ENCODE results near the gene CCT7.
"Not testable (repeated sequence)": the region's sequence is repeated elsewhere in the genome, so short reads cannot be mapped to it uniquely, and the experiment has no call there.

CCT7 gene

DNA sequence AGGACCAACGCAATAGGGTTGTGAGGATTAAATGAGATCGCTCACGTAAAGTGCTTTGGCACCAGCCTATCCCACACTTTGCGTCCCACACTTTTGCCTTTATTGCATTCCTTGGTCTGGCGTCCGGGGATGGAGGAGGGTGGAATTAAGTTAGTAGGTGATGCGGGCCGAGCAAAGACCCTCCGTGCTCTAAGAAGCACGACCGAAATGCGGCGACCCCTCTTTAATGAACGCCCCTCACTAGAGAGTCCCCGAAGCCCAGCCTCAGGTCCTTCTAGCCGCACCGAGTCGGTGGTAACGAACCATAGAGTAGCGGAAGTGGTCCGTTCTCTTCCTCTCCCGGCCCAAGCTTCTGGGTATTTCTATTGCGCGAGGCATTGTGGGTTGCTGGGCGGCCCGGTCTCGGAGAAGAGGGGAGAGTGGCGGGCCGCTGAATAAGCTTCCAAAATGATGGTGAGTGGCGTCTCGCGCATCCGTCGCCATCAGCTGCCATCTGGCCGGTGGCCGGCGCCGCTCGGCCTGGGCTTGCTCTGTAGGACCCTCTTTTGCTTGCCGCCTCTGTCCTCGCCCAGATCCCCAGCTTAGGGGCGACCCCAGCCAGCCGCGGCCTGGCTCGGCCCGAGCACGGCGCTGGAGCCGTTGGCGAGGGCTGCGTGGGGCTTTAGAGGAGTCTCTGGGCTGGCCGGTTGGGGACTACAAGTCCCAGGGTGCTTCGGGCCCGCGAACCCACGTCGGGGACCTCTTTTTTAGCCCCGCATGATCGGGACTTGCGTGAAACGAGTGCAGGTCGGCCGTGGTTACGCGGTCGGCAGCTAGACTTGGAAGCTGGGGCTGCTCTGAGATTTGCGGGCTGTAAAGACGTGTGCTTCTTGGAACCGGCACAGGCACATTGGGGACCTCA lies at the start of gene CCT7:
Gene CCT7 (plus strand): TSS at position 377 of the 901 bp plus-strand sequence. CDS start 71 bp downstream, at position 448.
- peak within 1 kb of the TSS; percentile 88 for H3K27ac ChIP-seq (ENCODE audit: low read depth, low read length)
- H3K27me3 ChIP-seq (ENCODE audit: control insufficient read depth, insufficient read depth, low read length): no peaks in the 10 kb centered on the region
- H3K9me3 ChIP-seq (ENCODE audit: control insufficient read depth, insufficient read depth, low read length): no peaks in the 10 kb centered on the region
- H3K4me1 ChIP-seq (ENCODE audit: control insufficient read depth, insufficient read depth, low read length): peaks cover 28% of the 10 kb centered on the region
- H3K4me3 ChIP-seq (ENCODE audit: low read depth, low read length): peak within 1 kb of the TSS; percentile 94
- H3K9ac ChIP-seq (ENCODE audit: low read depth, low read length): peak within 1 kb of the TSS; percentile 93
- peaks cover 23% of the 10 kb centered on the region for H3K36me3 ChIP-seq (ENCODE audit: control insufficient read depth, insufficient read depth, low read length)

DNA sequence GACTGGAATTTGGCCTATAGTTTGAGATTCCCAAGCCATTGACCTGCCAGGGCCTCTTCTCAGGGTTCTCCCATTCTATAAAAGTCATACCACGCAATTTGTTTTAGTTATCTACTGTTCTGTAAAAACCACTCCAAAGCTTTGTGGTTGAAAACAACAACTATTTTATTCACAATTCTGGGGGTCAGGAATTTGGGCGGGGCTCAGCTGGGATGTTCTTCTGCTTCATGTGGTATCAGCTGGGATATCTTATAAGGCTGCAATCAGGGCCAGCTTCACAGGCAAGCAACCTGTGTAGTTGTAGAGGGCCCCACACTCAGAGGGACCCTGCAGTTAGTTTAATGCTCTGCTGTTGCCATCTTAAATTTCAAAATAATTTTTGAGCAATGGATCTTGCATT lies 48.1 kb upstream of the CCT7 start:
- Histone ChIP-seq H3K4me3 (ENCODE audit: low read depth, low read length) (no peak overlapping the region), H3K27ac (ENCODE audit: low read depth, low read length) (no peak overlapping the region), H3K36me3 (ENCODE audit: control insufficient read depth, insufficient read depth, low read length) (no peaks in the 10 kb centered on the region), H3K4me1 (ENCODE audit: control insufficient read depth, insufficient read depth, low read length) (no peaks in the 10 kb centered on the region), H3K9me3 (ENCODE audit: control insufficient read depth, insufficient read depth, low read length) (no peaks in the 10 kb centered on the region; the same call in 1 of the 2 replicates), H3K9ac (ENCODE audit: low read depth, low read length) (no peak overlapping the region), H3K27me3 (ENCODE audit: control insufficient read depth, insufficient read depth, low read length) (peaks cover 23% of the 10 kb centered on the region; the same call in 1 of the 2 replicates)

DNA sequence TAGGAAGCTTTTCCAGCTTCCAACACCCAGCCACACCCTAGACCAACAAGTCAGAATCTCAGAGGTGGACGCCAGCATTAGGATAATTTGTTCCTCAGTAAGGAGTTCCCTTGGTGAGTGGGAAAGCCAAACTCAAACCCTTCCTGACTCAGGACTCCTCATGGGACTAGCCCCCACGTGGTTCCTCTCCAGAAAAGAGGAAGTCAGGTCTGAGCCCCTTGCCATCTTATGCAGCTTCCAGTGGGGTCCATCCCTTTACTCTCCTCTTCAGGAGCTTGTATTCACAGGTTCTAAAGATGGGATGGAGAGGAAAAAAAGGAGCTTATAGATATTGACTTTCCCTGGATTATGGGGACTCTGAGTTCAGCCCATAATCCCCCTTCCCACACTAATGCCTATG lies 46.6 kb upstream of the CCT7 start:
- Histone ChIP-seq H3K9me3 (ENCODE audit: control insufficient read depth, insufficient read depth, low read length) (no peaks in the 10 kb centered on the region; the same call in 1 of the 2 replicates), H3K36me3 (ENCODE audit: control insufficient read depth, insufficient read depth, low read length) (no peaks in the 10 kb centered on the region), H3K27ac (ENCODE audit: low read depth, low read length) (no peak overlapping the region), H3K9ac (ENCODE audit: low read depth, low read length) (no peak overlapping the region), H3K4me1 (ENCODE audit: control insufficient read depth, insufficient read depth, low read length) (peaks cover 13% of the 10 kb centered on the region), H3K4me3 (ENCODE audit: low read depth, low read length) (no peak overlapping the region), H3K27me3 (ENCODE audit: control insufficient read depth, insufficient read depth, low read length) (peaks cover 23% of the 10 kb centered on the region; the same call in 1 of the 2 replicates)

DNA sequence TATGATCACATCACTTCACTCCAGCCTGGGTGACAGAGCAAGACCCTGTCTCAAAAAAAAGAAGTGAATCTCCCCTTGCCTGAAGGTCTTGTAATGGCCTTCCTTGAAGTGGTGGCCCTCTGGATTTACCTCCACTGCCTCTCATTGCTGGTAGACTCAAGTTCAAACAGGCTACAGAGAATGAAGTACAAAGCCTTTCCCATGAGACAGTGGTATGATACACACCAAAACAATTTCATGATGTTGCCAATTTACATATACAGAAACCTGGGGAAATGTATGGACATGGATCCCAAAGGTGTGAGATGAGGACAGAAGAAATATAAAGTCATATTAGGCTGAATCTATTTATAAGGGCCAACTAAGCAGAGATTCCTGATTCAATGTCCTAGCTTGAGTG lies 36.5 kb upstream of the CCT7 start:
- H3K36me3 ChIP-seq (ENCODE audit: control insufficient read depth, insufficient read depth, low read length): no peaks in the 10 kb centered on the region
- peaks cover 5% of the 10 kb centered on the region; the same call in 1 of the 2 replicates for H3K4me1 ChIP-seq (ENCODE audit: control insufficient read depth, insufficient read depth, low read length)
- no peak overlapping the region for H3K27ac ChIP-seq (ENCODE audit: low read depth, low read length)
- H3K27me3 ChIP-seq (ENCODE audit: control insufficient read depth, insufficient read depth, low read length): peaks cover 21% of the 10 kb centered on the region
- H3K9ac ChIP-seq (ENCODE audit: low read depth, low read length): no peak overlapping the region
- no peaks in the 10 kb centered on the region for H3K9me3 ChIP-seq (ENCODE audit: control insufficient read depth, insufficient read depth, low read length)
- no peak overlapping the region for H3K4me3 ChIP-seq (ENCODE audit: low read depth, low read length)

DNA sequence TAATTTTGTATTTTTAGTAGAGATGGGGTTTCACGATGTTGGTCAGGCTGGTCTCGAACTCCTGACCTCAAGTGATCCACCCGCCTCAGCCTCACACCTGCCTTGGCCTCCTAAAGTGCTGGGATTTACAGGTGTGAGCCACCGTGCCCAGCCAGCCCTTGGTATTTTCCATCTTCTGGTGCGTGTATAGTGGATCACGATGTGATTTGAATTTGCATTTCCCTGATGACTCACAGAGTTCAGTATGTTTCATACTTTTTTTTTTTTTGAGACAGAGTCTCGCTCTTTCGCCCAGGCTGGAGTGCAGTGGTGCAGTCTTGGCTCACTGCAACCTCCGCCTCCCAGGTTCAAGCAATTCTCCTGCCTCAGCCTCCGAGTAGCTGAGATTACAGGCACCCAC lies 33.8 kb upstream of the CCT7 start:
- peaks cover 45% of the 10 kb centered on the region for H3K27me3 ChIP-seq (ENCODE audit: control insufficient read depth, insufficient read depth, low read length)
- not testable (repeated sequence) for H3K9me3 ChIP-seq (ENCODE audit: control insufficient read depth, insufficient read depth, low read length); H3K27ac ChIP-seq (ENCODE audit: low read depth, low read length)

DNA sequence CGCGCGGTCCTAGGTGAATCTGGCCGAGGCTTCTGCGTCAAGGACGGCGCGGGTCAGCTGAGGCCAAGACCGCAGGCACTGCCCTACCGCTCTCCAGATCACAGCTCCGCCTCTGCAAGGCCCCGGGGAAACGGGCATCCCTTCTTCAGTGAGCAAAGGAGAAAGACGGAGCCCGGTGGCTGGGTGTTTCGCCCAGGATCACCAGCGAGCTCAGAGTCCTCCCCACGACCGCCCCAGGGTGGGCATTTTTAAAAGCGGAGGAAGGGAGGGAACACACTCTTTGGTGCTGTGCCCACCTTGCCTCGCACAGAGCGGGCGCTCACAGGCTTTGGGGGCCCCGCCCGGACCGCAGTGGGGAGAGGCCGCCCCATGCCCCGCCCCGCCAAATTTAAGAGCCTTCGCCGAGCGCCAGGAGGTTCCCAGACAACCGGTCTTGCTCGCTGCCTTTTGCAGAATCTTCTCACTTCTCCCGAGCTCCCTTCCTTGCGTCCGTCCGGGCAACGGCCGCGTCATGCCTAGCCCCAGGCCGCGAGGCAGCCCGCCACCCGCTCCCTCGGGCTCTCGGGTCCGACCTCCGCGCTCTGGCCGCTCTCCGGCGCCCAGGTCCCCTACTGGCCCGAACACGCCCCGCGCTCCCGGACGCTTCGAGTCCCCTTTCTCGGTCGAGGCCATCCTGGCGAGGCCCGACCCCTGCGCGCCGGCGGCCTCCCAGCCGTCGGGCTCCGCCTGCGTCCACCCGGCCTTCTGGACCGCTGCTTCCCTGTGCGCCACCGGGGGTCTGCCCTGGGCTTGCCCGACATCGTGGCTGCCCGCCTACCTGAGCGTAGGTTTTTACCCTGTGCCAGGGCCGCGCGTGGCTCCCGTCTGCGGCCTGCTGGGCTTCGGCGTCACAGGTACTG lies 31.7 kb upstream of the CCT7 start, which contains the start of gene NOTO:
Gene NOTO (plus strand): TSS at position 419 of the 899 bp plus-strand sequence. CDS start 93 bp downstream, at position 512.
- H3K27me3 ChIP-seq (ENCODE audit: control insufficient read depth, insufficient read depth, low read length): peaks cover 45% of the 10 kb centered on the region
- no peak within 1 kb of the TSS for H3K27ac ChIP-seq (ENCODE audit: low read depth, low read length)
- peak within 1 kb of the TSS; percentile 70 for H3K4me3 ChIP-seq (ENCODE audit: low read depth, low read length)
- H3K9ac ChIP-seq (ENCODE audit: low read depth, low read length): no peak within 1 kb of the TSS
- H3K9me3 ChIP-seq (ENCODE audit: control insufficient read depth, insufficient read depth, low read length): no peaks in the 10 kb centered on the region
- no peaks in the 10 kb centered on the region for H3K36me3 ChIP-seq (ENCODE audit: control insufficient read depth, insufficient read depth, low read length)
- H3K4me1 ChIP-seq (ENCODE audit: control insufficient read depth, insufficient read depth, low read length): 0 out of 2 replicates have a peak, but pooled peaks cover 5% of the 10 kb centered on the region

More for the DNA sequence above, 33.8 kb upstream of the CCT7 start:
- not testable (repeated sequence) for H3K9ac ChIP-seq (ENCODE audit: low read depth, low read length); H3K36me3 ChIP-seq (ENCODE audit: control insufficient read depth, insufficient read depth, low read length); H3K4me3 ChIP-seq (ENCODE audit: low read depth, low read length); H3K4me1 ChIP-seq (ENCODE audit: control insufficient read depth, insufficient read depth, low read length)

DNA sequence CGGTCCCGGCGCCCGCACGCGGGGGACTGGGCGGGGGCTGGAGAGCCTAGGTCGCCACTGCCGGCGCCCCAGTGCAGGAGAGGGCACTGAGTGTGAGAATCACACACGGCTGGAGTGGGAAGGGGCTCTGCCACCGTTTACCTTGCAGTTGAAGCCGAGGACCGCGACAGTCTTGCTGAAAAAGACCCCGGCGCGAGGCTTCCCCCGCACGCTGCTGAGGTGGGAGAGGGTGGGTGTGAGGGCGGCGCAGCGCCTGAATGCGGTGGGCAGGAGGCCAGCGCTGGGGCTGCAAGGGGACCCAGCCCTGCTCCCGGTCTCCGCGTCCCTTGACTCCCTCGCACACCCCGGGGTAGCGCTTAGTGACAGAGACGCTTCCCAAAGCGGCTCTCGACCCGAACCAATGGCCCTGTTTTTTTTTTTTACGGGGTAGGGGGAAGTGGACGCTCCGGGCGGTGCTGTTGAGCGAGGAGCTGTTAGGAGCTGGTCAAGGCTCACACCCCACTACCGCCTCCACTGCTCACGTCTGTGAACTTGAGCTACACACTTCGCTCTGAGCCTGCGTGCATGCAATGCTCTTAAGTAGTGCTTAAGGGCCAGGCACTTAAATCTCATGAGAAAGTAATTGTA lies 30.9 kb upstream of the CCT7 start:
- 0 out of 2 replicates have a peak, but pooled peaks cover 5% of the 10 kb centered on the region for H3K4me1 ChIP-seq (ENCODE audit: control insufficient read depth, insufficient read depth, low read length)
- H3K9me3 ChIP-seq (ENCODE audit: control insufficient read depth, insufficient read depth, low read length): no peaks in the 10 kb centered on the region
- no peak overlapping the region for H3K9ac ChIP-seq (ENCODE audit: low read depth, low read length)
- H3K4me3 ChIP-seq (ENCODE audit: low read depth, low read length): peak overlapping the region; percentile 70
- peaks cover 45% of the 10 kb centered on the region for H3K27me3 ChIP-seq (ENCODE audit: control insufficient read depth, insufficient read depth, low read length)
- H3K36me3 ChIP-seq (ENCODE audit: control insufficient read depth, insufficient read depth, low read length): no peaks in the 10 kb centered on the region
- no peak overlapping the region for H3K27ac ChIP-seq (ENCODE audit: low read depth, low read length)

DNA sequence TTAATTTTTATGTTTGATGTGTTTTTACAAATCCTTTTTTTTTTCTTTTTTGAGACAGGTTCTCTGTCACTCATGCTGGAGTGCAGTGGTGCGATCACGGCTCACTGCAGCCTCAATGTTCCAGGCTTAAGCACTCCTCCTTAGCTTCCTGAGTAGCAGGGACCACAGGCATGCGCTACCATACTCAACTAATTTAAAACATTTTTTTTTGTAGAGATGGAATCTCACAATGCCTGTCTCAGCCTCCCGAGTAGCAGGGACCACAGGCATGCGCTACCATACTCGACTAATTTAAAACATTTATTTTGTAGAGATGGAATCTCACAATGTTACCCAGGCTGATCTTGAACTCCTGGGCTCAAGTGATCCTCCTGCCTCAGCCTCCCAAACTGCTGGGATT lies 28.5 kb upstream of the CCT7 start:
- peaks cover 38% of the 10 kb centered on the region for H3K27me3 ChIP-seq (ENCODE audit: control insufficient read depth, insufficient read depth, low read length)
- H3K4me3 ChIP-seq (ENCODE audit: low read depth, low read length): no peak overlapping the region
- H3K4me1 ChIP-seq (ENCODE audit: control insufficient read depth, insufficient read depth, low read length): 0 out of 2 replicates have a peak, but pooled peaks cover 5% of the 10 kb centered on the region
- no peaks in the 10 kb centered on the region for H3K9me3 ChIP-seq (ENCODE audit: control insufficient read depth, insufficient read depth, low read length)
- H3K9ac ChIP-seq (ENCODE audit: low read depth, low read length): no peak overlapping the region
- H3K27ac ChIP-seq (ENCODE audit: low read depth, low read length): no peak overlapping the region
- H3K36me3 ChIP-seq (ENCODE audit: control insufficient read depth, insufficient read depth, low read length): no peaks in the 10 kb centered on the region

DNA sequence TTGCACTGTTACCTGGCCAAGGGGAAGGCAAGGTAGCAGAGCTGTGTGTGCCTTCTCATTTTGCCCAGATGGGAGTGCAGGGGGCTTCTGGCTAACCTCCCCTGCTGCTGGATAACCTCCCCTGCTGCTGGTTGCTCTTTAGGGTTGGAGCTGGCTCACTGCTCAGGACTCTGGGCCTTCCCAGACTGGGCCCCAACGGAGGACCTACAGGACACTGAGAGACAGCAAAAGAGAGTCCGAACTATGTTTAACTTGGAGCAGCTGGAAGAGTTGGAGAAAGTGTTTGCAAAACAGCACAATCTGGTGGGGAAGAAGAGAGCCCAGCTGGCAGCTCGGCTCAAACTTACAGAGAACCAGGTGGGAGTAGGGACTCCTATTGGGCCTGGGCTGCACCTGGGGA lies 25.9 kb upstream of the CCT7 start:
- H3K9ac ChIP-seq (ENCODE audit: low read depth, low read length): no peak overlapping the region
- H3K4me1 ChIP-seq (ENCODE audit: control insufficient read depth, insufficient read depth, low read length): no peaks in the 10 kb centered on the region
- H3K36me3 ChIP-seq (ENCODE audit: control insufficient read depth, insufficient read depth, low read length): no peaks in the 10 kb centered on the region
- H3K27me3 ChIP-seq (ENCODE audit: control insufficient read depth, insufficient read depth, low read length): peaks cover 17% of the 10 kb centered on the region
- no peaks in the 10 kb centered on the region for H3K9me3 ChIP-seq (ENCODE audit: control insufficient read depth, insufficient read depth, low read length)
- no peak overlapping the region for H3K4me3 ChIP-seq (ENCODE audit: low read depth, low read length)
- no peak overlapping the region for H3K27ac ChIP-seq (ENCODE audit: low read depth, low read length)

DNA sequence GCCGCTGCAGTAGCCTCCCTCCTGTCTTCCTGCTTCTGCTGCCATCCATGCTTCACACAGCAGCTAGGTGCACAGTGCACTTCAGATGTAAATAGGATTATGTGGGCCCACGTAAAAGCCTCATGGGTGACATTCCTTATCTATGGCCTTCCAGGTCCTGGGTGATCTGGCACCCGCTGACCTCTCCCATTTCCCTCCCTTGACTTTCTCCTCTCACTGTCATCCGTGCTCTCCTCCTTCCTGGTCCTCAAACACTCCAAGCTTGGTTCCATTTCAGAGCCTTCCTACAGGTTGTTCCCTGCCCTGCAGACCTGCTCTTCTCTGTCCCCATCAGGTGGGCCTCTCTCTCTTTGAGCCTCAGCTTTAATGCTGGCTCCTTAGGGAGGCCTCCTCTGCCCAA lies 24.1 kb upstream of the CCT7 start:
- H3K4me1 ChIP-seq (ENCODE audit: control insufficient read depth, insufficient read depth, low read length): 0 out of 2 replicates have a peak, but pooled peaks cover 4% of the 10 kb centered on the region
- no peak overlapping the region for H3K27ac ChIP-seq (ENCODE audit: low read depth, low read length)
- no peak overlapping the region for H3K4me3 ChIP-seq (ENCODE audit: low read depth, low read length)
- H3K9ac ChIP-seq (ENCODE audit: low read depth, low read length): no peak overlapping the region
- H3K36me3 ChIP-seq (ENCODE audit: control insufficient read depth, insufficient read depth, low read length): no peaks in the 10 kb centered on the region
- H3K27me3 ChIP-seq (ENCODE audit: control insufficient read depth, insufficient read depth, low read length): peaks cover 1% of the 10 kb centered on the region
- H3K9me3 ChIP-seq (ENCODE audit: control insufficient read depth, insufficient read depth, low read length): no peaks in the 10 kb centered on the region
